HEK293 (cell line): ENCODE measurements around the gene NECTIN2.

Experiments
- TCF7L2 ChIP-seq: IDR thresholded peaks from 2 replicates; pipeline ENCODE4 v1.6.1; 2011; ENCODE audit warnings: low read depth, mild to moderate bottlenecking, inconsistent platforms, low read length, moderate library complexity, borderline replicate concordance
- ZBTB21 ChIP-seq: fragments of 450-650 bp; formaldehyde crosslinking; IDR thresholded peaks from 2 replicates; pipeline ENCODE4 v1.5.1; 2017; ENCODE audit warnings: missing biosample characterization, missing genetic modification characterization
- ZNF416 ChIP-seq: fragments of 450-650 bp; formaldehyde crosslinking; IDR thresholded peaks from 2 replicates; pipeline ENCODE4 v1.5.1; 2016; ENCODE audit warnings: missing biosample characterization, missing genetic modification characterization
- ZNF596 ChIP-seq: fragments of 450-650 bp; IDR thresholded peaks from 2 replicates; pipeline ENCODE4 v1.5.0; 2018; ENCODE audit warnings: missing biosample characterization, mild to moderate bottlenecking, missing genetic modification characterization, moderate library complexity

DNA sequence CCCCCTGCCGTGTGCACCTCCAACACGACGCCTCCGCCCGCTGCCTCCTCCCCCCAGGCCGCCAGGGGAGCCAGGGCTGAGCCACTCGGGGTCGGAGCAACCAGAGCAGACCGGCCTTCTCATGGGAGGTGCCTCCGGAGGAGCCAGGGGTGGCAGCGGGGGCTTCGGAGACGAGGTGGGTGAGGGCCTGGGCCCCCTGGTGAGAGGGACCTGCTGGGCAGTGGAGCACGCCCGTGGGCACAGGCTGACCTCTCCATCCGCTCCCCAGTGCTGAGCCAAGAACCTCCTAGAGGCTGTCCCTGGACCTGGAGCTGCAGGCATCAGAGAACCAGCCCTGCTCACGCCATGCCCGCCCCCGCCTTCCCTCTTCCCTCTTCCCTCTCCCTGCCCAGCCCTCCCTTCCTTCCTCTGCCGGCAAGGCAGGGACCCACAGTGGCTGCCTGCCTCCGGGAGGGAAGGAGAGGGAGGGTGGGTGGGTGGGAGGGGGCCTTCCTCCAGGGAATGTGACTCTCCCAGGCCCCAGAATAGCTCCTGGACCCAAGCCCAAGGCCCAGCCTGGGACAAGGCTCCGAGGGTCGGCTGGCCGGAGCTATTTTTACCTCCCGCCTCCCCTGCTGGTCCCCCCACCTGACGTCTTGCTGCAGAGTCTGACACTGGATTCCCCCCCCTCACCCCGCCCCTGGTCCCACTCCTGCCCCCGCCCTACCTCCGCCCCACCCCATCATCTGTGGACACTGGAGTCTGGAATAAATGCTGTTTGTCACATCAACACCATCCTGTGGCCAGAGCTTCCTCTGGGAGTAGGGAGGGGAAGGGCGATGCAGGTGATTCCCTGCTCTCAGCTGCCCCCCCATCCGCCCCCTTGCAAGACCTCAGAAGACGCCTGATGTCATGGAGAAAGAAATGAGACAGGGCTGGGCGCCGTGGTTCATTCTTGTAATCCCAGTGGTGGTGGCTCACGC is 25.2 kb upstream of the NECTIN2 start:
- TF ChIP-seq ZNF596 (tag by site-specific recombination): no peak
- no peak for TF ChIP-seq ZNF416 (tag by site-specific recombination)
- TF ChIP-seq ZBTB21: no peak
- no peak for TF ChIP-seq TCF7L2
